Measurements from ENCODE around the gene EFNA2. TPM values are rescaled to one million over a fixed set of nuclear protein-coding genes. Genes with fewer than 3 reads are reported as not detected.

EFNA2 gene
- polyA plus RNA-seq, 1 of the 3 experiments (the other 2 are of a cell fraction), result 1.1 TPM

- no peak for TF ChIP-seq REST (IDR thresholded peaks at IDR 0.05; ENCODE audit: low read depth, low read length)
- TF ChIP-seq RCOR1 (IDR thresholded peaks at IDR 0.05; ENCODE audit: low read length), result no peak
- peak; percentile 56; the same call in 1 of the 2 replicates for TF ChIP-seq TEAD4 (IDR thresholded peaks at IDR 0.05; ENCODE audit: borderline replicate concordance, insufficient read depth)
- no peak for TF ChIP-seq USF1 (IDR thresholded peaks at IDR 0.05; ENCODE audit: borderline replicate concordance, low read depth)
- no peak for TF ChIP-seq GABPA (IDR thresholded peaks at IDR 0.05; ENCODE audit: low read depth)
- peak; percentile 49 for TF ChIP-seq FOSL2 (IDR thresholded peaks at IDR 0.05; ENCODE audit: borderline replicate concordance, low read depth)
- TF ChIP-seq MXI1 (IDR thresholded peaks at IDR 0.05; ENCODE audit: low read depth, low read length), result no peak
- peak; percentile 33 for TF ChIP-seq NFIC (IDR thresholded peaks at IDR 0.05; ENCODE audit: borderline replicate concordance)
Measured at GRCh38 chr19:1312767-1313694, 27.4 kb downstream of the EFNA2 start (continued).

- H3K9ac ChIP-seq, result no peak overlapping the region
- H3K4me1 ChIP-seq (ENCODE audit: control insufficient read depth in 1 of 2, insufficient read depth in 2 of 2, low read depth in 1 of 2, low read length in 1 of 2), result peaks cover 6 to 7% of the 10 kb centered on the region in 2 experiments; a peak in 2 of 4 replicates
- no peaks in the 10 kb centered on the region for H3F3A ChIP-seq (replicated peaks; ENCODE audit: insufficient read depth)
- no peak for DNase-seq
- H4K20me1 ChIP-seq (ENCODE audit: insufficient read depth), result no peaks in the 10 kb centered on the region
- no peak overlapping the region for H3K4me2 ChIP-seq
- no peak overlapping the region for H3K27ac ChIP-seq (ENCODE audit: low read depth in 2 of 2, low read length in 1 of 2)
- H3K27me3 ChIP-seq (ENCODE audit: insufficient read depth), result no peaks in the 10 kb centered on the region
- ChIA-PET CTCF (interaction anchor here (0.6 to 4.2 kb wide), 11 partner anchors 10 to 84 kb away, joined by 3 to 81 read pairs (median 8); partner anchors contain the start of genes FAM174C and NDUFS7), POLR2A (no interaction called here)
- WGBS (ENCODE audit: low lambda C conversion rate), result 89% methylated on average over 25 of the region's 32 CpGs
- H3K4me3 ChIP-seq (ENCODE audit: low read depth in 2 of 2, low read length in 1 of 2), result no peak overlapping the region
- H3K9me3 ChIP-seq, result no peaks in the 10 kb centered on the region
- no peaks in the 10 kb centered on the region for H3K36me3 ChIP-seq (replicated peaks in 1 of 2; ENCODE audit: control insufficient read depth in 1 of 2, insufficient read depth in 2 of 2, low read length in 1 of 2)
- no peak overlapping the region for H2AFZ ChIP-seq (ENCODE audit: low read depth)
- no peaks in the 10 kb centered on the region for H3K9me2 ChIP-seq
- H3K79me2 ChIP-seq (ENCODE audit: insufficient read depth), result no peaks in the 10 kb centered on the region
- TF ChIP-seq SIN3A (IDR thresholded peaks at IDR 0.05; ENCODE audit: borderline replicate concordance, low read depth, low read length) (no peak), MEF2A (IDR thresholded peaks at IDR 0.05; ENCODE audit: borderline replicate concordance, low read depth) (no peak), EZH2phosphoT487 (IDR thresholded peaks at IDR 0.05; ENCODE audit: borderline replicate concordance, low read depth) (no peak), ZBTB33 (IDR thresholded peaks at IDR 0.05; ENCODE audit: borderline replicate concordance, low read depth) (no peak), NRF1 (IDR thresholded peaks at IDR 0.05; ENCODE audit: low read depth, low read length) (no peak), REST (IDR thresholded peaks at IDR 0.05; ENCODE audit: low read depth, low read length) (no peak), RXRA (IDR thresholded peaks at IDR 0.05; ENCODE audit: borderline replicate concordance, low read depth) (no peak), JUND (IDR thresholded peaks at IDR 0.05) (no peak)
Measured at GRCh38 chr19:1313695-1314613, 28.3 kb downstream of the EFNA2 start.

All from SK-N-SH (cell line).